HL-60 (cell line): ENCODE measurements around the gene IRAK4.

Experiments
- CTCF ChIP-seq: IDR thresholded peaks from one replicate; pipeline ENCODE4 v1.5.1; 2011; ENCODE audit warnings: low read length, control low read depth, inconsistent platforms; ENCODE audit not compliant: insufficient read depth
- GABPA ChIP-seq: IDR thresholded peaks from 2 replicates; pipeline ENCODE4 v1.6.1; 2012; ENCODE audit warnings: low read depth
- POLR2AphosphoS5 ChIP-seq: IDR thresholded peaks from 2 replicates; pipeline ENCODE4 v1.6.1; 2012; ENCODE audit warnings: low read depth
- REST ChIP-seq: IDR thresholded peaks from 2 replicates; pipeline ENCODE4 v1.6.1; 2012; ENCODE audit warnings: low read depth; ENCODE audit not compliant: insufficient replicate concordance

GRCh38 chr12:43805149-43805859, 46.6 kb downstream of the IRAK4 start:
- TF ChIP-seq CTCF, result no peak
- no peak for TF ChIP-seq POLR2AphosphoS5
- TF ChIP-seq REST, result no peak
- TF ChIP-seq GABPA, result no peak
